ENCODE measurements around the gene SLC9A1.

Gene SLC9A1

GRCh38 chr1:27084107-27084506 lies 70.8 kb downstream of the SLC9A1 start:
- no peak for DNase-seq

DNA sequence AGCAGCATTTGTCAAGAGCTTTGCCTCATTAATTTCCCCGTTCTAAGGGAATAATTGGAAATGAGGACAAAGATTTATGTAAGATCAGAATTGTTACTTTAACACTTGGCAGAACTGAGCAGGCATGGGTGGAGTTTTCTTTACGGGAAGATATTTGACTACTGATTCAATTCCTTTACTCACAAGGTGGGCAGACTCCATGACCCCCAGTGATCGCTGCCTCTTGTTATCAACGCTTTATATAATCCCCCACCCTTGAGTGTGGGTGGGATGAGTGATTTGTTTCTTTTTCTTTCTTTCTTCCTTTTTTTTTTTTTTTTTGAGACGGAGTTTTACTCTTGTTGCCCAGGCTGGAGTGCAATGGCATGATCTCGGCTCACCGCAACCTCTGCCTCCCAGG lies 77.0 kb downstream of the SLC9A1 start:
- peak in 6 of 56 donors; percentile 8 to 57 (median 14) for DNase-seq

GRCh38 chr1:27076803-27077202 lies 78.1 kb downstream of the SLC9A1 start:
- DNase-seq = no peak

GRCh38 chr1:27074175-27074780 lies 80.6 kb downstream of the SLC9A1 start:
- no peak for DNase-seq

DNA sequence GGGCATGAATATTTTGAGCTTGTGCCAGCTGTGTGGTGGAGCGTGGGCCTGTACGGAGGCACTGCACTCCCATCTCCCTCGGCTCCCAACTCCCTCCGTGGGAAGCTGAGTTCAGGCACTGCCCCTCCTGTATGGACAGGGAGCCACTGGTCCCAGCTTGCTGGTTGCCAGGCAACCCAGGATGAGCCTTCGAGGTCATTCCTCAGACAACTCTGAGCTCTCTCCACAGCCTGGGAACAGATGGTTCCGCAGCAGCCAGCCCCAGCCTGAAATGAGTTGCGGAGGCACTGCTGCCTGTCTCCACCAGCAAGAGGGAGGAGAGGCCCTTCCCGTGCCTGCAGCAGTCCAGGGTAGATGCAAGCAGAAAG lies 83.9 kb downstream of the SLC9A1 start:
- DNase-seq = peak in 1 of 56 donors; percentile 17

DNA sequence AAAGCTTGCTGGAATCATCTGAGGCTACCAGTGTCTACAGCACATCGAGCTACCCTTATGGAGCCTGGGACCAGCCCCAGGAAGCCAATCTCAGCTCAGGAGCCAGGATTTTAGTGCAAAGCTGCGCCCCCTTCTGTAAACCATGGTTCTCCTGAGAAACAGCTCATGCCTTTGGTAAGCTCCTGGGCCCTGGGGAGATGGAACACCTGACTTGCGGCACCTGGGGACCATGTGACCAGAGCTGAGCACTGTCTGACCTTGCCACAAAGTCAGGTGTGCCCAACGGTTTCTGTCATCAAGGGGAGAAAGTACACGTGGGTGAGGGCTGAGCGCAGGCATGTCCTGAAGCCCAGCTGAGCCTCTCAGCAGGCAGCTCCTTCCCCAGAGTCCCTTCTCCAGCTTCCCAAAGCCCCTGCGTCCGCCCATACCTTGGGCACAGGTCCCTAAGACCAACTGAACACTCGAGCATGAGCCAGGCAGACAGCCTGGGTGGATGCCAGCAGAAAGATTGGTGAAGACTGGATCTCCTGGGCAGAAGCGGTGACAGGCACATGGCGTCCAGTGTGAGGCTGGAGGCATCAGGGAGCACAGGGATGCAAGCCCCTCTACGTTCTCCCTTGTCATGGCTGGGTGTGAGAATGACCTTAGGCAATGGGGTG lies 84.4 kb downstream of the SLC9A1 start:
- DNase-seq = no peak

DNA sequence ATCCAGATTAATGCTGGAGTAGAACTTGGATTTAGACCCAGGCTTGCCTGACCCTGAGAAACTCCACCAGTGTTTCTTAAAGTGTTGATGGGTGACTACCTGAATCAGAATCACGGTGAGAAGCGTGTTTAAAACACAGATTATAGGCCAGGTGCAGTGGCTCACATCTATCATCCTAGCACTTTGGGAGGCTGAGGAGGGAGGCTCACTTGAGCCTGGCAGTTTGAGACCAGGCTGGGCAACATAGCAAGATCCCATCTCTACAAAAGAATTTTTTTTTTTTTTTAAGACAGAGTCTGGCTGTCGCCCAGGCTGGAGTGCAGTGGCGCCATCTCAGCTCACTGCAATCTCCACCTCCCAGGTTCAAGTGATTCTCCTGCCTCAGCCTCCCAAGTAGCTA lies 86.0 kb downstream of the SLC9A1 start:
- DNase-seq = no peak

- no peak for DNase-seq
Measured at GRCh38 chr1:27065999-27066630, 88.8 kb downstream of the SLC9A1 start.

GRCh38 chr1:27060891-27061290 lies 94.0 kb downstream of the SLC9A1 start:
- no peak for DNase-seq

- DNase-seq = no peak
Measured at GRCh38 chr1:27058966-27059669, 95.8 kb downstream of the SLC9A1 start.

DNA sequence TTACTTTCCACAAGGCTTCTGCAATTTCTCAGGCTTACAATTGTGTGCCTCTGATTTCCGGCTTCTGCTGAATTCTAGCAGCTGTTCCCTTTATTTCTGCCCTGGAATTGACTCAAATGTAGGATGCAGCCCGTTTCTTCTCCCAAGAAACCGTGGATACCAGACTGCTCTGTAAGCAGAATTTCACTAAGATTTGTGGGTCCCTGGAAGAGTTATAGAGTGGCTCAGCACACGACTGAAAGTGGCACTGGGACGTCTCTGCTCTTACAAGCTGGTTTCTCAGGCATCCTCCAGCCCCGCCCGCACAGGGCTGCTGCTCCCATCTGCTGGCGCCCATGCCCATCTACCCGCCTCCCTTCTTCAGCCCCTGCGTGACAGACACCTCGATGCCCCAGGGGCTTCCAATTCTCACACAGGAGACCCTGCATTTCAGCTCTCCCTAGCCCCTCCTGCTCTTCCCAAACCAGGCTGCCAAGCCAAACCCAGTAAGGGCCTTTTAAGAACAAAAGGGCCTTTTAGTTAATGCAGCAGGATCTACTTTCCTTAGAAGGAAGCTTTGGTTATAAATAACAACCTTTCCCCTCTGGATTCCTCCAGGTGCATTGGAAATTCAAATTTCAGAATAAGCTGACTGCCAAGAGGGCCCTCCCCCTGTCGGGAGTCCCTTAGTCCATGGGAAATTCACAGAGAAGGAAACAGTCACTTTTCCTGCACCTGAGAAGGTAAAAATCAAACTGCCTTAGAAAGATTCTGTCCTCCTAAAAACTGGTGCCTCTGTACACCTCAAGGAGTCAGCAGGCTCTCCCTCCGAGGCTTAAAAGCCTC lies 96.9 kb downstream of the SLC9A1 start:
- DNase-seq = peak in 7 of 56 donors; percentile 3 to 22 (median 6)

GRCh38 chr1:27057389-27057788 lies 97.5 kb downstream of the SLC9A1 start:
- no peak for DNase-seq

- DNase-seq = no peak
Measured at GRCh38 chr1:27053977-27054753, 100.8 kb downstream of the SLC9A1 start.

- DNase-seq = no peak
Measured at GRCh38 chr1:27052527-27052926, 102.4 kb downstream of the SLC9A1 start.

DNA sequence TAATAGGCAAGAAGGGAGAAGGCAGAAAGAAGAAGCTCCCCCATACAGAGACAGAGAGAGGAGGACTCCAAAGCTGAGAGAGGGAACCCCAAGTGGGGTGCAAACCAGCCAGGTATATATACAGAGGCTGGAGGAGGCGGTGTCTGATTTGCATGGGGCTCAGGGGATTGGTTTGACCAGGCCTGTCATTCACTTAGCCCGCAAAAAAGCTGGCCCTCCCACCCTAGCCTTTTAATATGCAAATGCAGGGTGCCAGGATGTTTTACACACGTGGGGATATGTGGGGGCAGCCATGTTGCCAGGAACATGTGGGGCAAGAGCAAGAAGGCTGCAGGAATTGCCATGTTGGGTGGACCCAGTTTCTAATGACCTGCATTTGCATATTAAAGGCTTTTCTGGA lies 105.3 kb downstream of the SLC9A1 start:
- no peak for DNase-seq

DNA sequence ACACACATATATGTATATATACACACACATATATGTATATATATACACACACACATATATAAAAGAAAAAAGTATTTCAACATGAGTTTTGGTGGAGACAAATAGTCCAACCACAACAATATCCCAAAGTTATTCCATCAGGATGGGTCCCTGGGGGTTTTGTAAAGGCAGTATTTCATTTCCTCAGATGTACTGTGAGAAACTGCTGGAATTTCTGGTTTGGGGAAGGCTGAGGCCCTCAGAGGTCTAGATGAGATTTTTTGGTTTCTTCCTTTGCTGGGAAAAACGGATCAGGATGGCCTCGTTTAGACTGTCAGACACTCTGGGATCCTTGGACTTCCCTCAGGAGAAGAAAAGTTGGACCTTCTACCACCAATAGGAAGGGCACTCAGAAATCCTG lies 105.8 kb downstream of the SLC9A1 start:
- no peak for DNase-seq
